DND-41 (cell line): ENCODE results near the gene TAF10.

Source experiments
- ATAC-seq: fragments of 200-7000 bp; cut with Tn5 transposase; 3 replicates; pipeline ENCODE4 v1.9.1; 2021; ENCODE audit warnings: low read depth; ENCODE audit not compliant: insufficient read depth
- DNase-seq: peaks from one replicate; pipeline ENCODE4 v3.0.0-alpha.2; 2020
- H2AFZ ChIP-seq: 2 replicates; pipeline ENCODE4 v1.6.0; 2012; ENCODE audit warnings: low read depth, low read length
- H3K27ac ChIP-seq: 2 replicates; pipeline ENCODE4 v1.5.1; 2012; ENCODE audit warnings: low read length, inconsistent platforms
- H3K27me3 ChIP-seq: fragments of 200-600 bp; sonication (generic); 2 replicates; pipeline ENCODE4 v1.6.0; 2012; ENCODE audit warnings: low read length, mild to moderate bottlenecking, inconsistent platforms; ENCODE audit not compliant: insufficient read depth, poor library complexity
- H3K36me3 ChIP-seq: 2 replicates; pipeline ENCODE4 v1.5.1; 2012; ENCODE audit warnings: low read length, inconsistent platforms; ENCODE audit not compliant: insufficient read depth
- H3K4me1 ChIP-seq: 2 replicates; pipeline ENCODE4 v1.5.1; 2012; ENCODE audit warnings: mild to moderate bottlenecking, low read length; ENCODE audit not compliant: insufficient read depth
- H3K4me2 ChIP-seq: 2 replicates; pipeline ENCODE4 v1.6.0; 2012; ENCODE audit warnings: mild to moderate bottlenecking, moderate library complexity, low read length, inconsistent platforms; ENCODE audit not compliant: insufficient read depth
- H3K4me3 ChIP-seq, 2 experiments: fragments of 200-600 bp in 1 of 2; shearing (Covaris generic) in 1 of 2; 2 replicates each; pipeline ENCODE4 v1.5.1; 2012 to 2016; ENCODE audit warnings: inconsistent platforms in 2 of 2, low read length in 2 of 2, mild to moderate bottlenecking in 2 of 2, low read depth in 1 of 2, moderate library complexity in 1 of 2
- H3K79me2 ChIP-seq: 2 replicates; pipeline ENCODE4 v1.6.0; 2012; ENCODE audit warnings: low read length, inconsistent platforms; ENCODE audit not compliant: insufficient read depth
- H3K9ac ChIP-seq: 2 replicates; pipeline ENCODE4 v1.6.0; 2012; ENCODE audit warnings: low read depth, mild to moderate bottlenecking, inconsistent platforms, low read length, moderate library complexity
- H3K9me3 ChIP-seq: 2 replicates; pipeline ENCODE4 v1.5.1; 2012; ENCODE audit warnings: low read length, moderate library complexity, mild to moderate bottlenecking, inconsistent platforms; ENCODE audit not compliant: insufficient read depth, severe bottlenecking
- H4K20me1 ChIP-seq: 2 replicates; pipeline ENCODE4 v1.6.0; 2012; ENCODE audit warnings: low read length; ENCODE audit not compliant: insufficient read depth
- EZH2 ChIP-seq: IDR thresholded peaks from 3 replicates; pipeline ENCODE4 v1.6.1; 2012; ENCODE audit warnings: borderline replicate concordance, low read depth, mild to moderate bottlenecking, moderate library complexity, low read length, inconsistent platforms; ENCODE audit not compliant: severe bottlenecking
- TF ChIP-seq, protein P1 (sequence below): IDR thresholded peaks from 2 replicates; pipeline ENCODE4 v1.5.1; 2012; ENCODE audit warnings: borderline replicate concordance, low read length, moderate library complexity, mild to moderate bottlenecking; ENCODE audit not compliant: poor library complexity, severe bottlenecking; ENCODE audit errors: extremely low read depth

Gene TAF10

DNA sequence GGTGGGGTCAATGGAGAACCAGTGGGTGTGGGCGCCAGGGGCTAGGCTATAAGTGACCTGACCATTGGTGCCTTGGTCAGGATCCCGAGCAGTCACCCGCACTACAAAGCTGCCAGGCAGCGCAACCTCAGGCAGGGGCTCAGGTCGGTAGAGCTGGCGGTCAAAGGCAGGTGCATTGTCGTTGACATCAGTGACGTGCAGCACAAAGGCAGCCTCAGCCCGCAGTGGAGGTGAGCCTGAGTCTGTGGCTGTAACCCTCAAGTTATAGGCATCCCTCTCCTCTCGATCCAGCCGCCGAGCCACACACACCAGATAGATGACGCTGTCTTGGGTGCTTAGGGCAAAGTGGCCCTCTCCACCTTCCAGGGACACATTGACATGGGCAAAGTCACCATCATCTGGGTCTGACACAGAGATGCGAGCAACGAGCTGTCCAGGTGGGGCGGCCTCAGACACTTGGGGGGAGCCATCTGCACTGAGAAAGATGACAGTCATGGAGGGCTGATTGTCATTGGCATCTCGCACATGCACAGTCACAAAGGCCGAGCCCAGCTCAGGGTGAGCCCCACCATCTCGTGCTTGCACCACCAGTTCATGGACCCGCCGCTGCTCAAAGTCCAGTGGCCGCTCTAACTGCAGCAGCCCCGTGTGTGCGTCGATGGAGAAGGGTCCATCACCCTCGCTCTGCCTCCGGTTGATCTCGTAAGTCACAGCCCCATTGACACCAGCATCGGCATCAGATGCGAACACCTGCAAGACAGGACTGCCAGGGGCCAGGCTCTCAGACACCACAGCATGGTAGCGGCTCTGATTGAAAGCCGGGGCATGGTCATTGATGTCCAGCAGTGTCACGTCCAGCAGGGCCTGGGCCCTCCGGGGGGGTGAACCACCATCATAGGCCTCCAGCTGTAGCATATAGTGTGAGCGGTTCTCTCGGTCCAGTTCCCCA is 28.3 kb upstream of the TAF10 start:
- Histone ChIP-seq H4K20me1 (no peaks in the 10 kb centered on the region), H3K9me3 (no peaks in the 10 kb centered on the region), H3K36me3 (no peaks in the 10 kb centered on the region), H3K27me3 (no peaks in the 10 kb centered on the region), H3K4me3 (no peak overlapping the region), H3K9ac (no peak overlapping the region), H2AFZ (no peak overlapping the region), H3K27ac (no peak overlapping the region), H3K4me2 (no peak overlapping the region), H3K79me2 (no peaks in the 10 kb centered on the region), H3K4me1 (no peaks in the 10 kb centered on the region)
- TF ChIP-seq EZH2: no peak
- TF ChIP-seq, protein P1, sequence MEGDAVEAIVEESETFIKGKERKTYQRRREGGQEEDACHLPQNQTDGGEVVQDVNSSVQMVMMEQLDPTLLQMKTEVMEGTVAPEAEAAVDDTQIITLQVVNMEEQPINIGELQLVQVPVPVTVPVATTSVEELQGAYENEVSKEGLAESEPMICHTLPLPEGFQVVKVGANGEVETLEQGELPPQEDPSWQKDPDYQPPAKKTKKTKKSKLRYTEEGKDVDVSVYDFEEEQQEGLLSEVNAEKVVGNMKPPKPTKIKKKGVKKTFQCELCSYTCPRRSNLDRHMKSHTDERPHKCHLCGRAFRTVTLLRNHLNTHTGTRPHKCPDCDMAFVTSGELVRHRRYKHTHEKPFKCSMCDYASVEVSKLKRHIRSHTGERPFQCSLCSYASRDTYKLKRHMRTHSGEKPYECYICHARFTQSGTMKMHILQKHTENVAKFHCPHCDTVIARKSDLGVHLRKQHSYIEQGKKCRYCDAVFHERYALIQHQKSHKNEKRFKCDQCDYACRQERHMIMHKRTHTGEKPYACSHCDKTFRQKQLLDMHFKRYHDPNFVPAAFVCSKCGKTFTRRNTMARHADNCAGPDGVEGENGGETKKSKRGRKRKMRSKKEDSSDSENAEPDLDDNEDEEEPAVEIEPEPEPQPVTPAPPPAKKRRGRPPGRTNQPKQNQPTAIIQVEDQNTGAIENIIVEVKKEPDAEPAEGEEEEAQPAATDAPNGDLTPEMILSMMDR: no peak
- ATAC-seq (no peak), DNase-seq (no peak)

DNA sequence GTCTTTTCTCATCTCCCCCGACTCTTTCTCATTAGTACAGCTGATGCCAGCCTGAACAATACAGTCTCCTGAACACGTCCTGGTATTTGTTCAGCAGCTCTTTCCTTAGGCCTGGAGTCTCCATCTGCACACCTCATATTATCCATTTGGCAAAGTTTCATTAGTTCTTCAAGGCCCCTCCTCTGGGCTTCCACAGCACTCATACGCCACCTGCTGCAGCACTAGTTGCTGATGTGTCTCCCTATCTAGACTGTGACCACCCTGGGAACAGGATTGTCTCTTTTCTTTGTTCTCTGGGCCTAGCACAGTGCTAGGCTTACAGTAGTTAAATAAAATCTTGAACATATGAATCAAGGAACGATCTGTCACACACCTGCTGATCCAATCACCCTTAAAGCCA is 26.4 kb upstream of the TAF10 start:
- H4K20me1 ChIP-seq: no peaks in the 10 kb centered on the region
- no peaks in the 10 kb centered on the region for H3K4me1 ChIP-seq
- TF ChIP-seq, protein P1: peak; percentile 4
- TF ChIP-seq EZH2: no peak
- H3K36me3 ChIP-seq: no peaks in the 10 kb centered on the region
- no peak overlapping the region for H2AFZ ChIP-seq
- no peak overlapping the region for H3K27ac ChIP-seq
- no peak overlapping the region for H3K4me3 ChIP-seq
- ATAC-seq: no peak
- no peaks in the 10 kb centered on the region for H3K27me3 ChIP-seq
- no peak for DNase-seq
- H3K4me2 ChIP-seq: no peak overlapping the region
- H3K9ac ChIP-seq: no peak overlapping the region
- no peaks in the 10 kb centered on the region for H3K9me3 ChIP-seq
- no peaks in the 10 kb centered on the region for H3K79me2 ChIP-seq

DNA sequence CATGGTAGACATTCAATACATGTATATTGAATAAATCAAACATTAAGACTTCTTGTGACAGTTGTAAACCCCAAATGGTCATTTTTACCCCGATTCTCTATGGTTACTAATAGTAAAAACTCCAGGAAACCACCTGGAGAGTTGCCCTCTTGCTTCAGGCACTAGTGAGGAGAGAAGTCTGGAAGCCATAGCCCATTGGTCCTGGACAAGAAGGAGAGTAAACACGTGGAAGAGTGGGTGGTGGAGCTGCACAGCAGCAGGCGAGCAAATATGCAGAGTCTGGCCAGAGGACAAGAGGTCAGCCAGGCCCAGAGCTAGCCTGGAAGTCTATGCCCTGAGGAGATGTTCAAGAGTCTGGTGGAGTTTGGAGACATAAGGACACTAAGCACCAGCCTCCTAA is 25.9 kb upstream of the TAF10 start:
- no peaks in the 10 kb centered on the region for H3K9me3 ChIP-seq
- H3K27me3 ChIP-seq: no peaks in the 10 kb centered on the region
- TF ChIP-seq, protein P1: no peak
- no peaks in the 10 kb centered on the region for H3K36me3 ChIP-seq
- H3K27ac ChIP-seq: no peak overlapping the region
- H2AFZ ChIP-seq: no peak overlapping the region
- H4K20me1 ChIP-seq: no peaks in the 10 kb centered on the region
- no peak overlapping the region for H3K4me3 ChIP-seq
- no peaks in the 10 kb centered on the region for H3K4me1 ChIP-seq
- H3K4me2 ChIP-seq: no peak overlapping the region
- H3K9ac ChIP-seq: no peak overlapping the region
- H3K79me2 ChIP-seq: no peaks in the 10 kb centered on the region
- DNase-seq (no peak), ATAC-seq (no peak)
